Bone marrow (tissue), 2 donors: Measurements from ENCODE around the gene SESN3.
"Not testable (repeated sequence)": the region's sequence is repeated elsewhere in the genome, so short reads cannot be mapped to it uniquely, and the experiment has no call there.

ENCODE experiments used
- DNase-seq, 2 donors: peaks; one replicate each; lab custom pipeline; 2025; lab: John Stamatoyannopoulos, UW

The SESN3 gene

DNA sequence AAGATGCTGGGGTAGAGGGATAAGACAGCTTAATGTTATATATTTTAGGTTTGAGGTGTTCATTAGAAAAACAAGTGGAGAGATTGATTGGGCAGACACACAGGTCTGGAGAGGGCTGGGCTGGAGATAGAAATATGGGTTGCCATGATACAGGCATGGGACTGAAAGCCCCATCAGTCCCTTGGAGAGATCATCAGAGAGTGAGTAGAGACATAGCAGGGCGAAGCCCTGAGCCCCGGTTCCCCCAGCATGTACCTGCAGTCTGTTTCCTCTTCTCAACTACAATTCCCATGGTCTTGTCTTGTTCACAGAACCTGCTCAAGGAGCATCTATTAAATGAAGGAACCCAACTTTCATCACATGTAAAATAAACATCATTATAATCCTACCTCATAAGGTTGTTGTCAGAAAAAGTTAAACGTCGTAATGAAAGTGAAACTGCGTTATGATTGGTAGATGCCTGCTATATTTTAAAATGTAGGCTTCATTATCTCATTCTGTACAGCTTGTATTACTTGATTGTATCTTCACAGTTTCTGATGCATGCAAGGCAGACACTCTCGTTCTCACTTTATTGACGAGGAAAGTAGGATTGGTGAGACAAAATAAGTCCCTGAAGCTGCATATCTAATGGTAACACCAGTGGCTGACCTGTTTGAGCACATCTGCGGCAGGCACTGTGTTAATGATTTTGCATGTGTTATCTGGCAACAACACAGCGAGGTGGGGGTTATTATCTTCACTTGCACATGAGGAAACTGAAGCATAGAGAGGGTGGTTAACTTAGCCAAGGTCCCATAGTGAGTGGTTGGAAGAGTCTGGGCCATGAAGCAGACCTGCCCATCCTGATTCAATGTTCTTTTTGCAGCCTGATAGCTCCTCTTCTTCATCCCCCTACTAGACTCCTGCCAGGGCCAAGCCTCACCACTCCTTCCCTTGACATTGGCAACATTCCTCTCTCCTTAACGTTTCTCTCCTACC, 77.8 kb downstream of the SESN3 start:
- peak in 1 of 2 donors; percentile 50 for DNase-seq

DNA sequence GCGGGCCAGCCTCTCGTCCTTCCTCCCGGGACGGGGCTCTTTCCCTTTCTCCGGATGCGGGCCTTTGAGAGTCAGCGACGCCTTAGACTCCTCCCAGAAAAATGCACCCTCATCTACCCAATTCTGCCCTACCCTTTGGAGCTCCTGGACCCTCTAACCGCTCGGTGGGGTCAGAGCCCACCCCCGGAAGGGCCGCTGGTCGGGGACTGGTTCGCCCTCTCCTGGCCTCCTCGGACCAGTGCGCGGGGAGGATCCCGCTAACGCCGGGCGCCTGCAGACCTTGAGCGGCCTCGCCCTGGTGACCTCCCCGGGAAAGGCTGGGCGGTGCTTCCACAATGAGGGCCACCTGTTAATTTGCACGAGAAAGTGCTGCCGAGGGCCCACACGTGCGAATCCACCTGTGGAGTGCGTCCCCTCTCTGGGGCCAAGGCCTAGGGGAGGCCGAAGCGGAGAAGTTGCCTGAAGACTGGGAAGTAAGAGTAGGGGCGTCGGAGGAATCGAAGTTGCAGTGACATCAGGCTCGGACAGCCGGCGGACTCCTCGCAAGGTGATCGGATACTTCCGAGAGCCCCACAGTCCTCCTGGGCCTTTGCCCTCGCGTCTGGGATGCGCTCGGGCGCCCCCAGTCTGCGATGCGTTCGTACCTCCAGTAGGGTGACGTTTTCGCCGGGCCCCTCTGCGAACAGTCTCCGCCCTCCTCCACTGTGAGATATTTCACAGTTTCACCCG, 79.9 kb downstream of the SESN3 start:
- peak; percentile 80 to 91 for DNase-seq

DNA sequence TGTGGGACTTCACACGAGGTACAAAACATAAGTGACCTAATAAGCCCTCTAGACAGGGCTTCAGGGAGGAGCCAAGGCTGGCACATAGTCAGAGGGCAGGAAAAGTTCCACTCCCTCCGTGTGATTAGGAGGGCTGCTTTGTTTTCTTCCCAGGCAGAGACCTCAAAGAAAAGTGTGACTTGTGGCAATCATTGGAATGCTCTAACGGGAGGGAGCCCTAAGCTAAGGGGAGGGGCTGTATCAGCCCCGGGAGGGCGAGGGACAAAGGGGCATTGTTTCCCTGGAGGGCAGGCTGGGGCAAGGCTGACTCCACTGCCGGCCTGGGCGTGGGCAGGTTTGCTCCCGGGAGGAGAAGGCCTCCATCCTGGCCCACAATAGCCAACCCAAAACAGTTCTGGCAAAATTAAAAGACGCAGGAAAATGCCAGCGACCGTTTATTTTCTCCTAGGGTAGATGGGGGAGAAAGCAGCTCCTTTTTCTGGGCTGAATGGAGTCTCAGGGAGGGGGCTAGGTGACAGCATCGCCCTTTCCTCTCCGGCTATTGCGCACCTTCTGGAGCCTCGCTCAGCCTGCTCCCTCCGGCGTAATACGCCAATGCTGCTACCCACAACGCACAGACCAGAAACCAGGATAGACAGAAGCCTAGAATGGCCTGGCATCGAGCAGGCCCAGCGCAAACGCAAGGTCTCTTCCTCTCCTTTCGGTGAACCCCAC, 81.2 kb downstream of the SESN3 start:
- DNase-seq = no peak

DNA sequence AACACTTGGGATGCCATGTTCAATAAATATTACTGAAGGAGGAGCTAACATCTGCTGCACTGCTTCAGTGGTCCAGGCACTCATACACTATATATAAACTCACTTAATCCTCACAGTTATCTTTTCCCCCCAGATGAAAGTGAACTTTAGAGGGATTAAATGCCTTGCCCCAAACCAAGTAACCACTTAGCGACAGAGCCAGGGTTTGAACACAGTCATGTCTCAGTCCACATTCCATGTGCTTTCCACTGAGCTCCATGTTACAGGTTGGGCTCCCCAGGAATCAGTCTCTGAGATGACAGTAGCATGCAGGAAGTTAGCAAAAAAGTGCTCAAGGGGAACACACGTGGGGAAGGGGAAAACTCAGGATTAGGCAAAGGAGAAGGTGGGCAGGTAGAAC, 82.1 kb downstream of the SESN3 start:
- no peak for DNase-seq

DNA sequence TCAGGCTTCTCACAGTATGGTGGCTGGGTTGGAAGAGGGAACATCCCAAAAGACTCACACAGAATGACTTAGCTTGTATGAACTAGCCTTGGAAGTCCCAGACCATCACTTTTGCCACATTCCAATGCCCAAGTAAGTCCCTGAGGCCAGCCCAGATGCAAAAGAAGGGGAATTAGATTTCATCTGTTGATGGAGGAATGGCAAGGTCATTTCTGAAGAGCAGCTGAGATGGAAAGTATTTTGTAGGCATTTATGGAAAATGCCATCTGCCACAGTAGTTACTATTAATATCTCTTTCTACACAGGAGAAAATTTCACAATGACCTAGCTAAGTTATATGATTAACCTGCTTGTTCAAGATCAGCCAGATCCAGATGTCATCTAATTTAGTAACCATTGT, 82.6 kb downstream of the SESN3 start:
- DNase-seq = no peak

DNA sequence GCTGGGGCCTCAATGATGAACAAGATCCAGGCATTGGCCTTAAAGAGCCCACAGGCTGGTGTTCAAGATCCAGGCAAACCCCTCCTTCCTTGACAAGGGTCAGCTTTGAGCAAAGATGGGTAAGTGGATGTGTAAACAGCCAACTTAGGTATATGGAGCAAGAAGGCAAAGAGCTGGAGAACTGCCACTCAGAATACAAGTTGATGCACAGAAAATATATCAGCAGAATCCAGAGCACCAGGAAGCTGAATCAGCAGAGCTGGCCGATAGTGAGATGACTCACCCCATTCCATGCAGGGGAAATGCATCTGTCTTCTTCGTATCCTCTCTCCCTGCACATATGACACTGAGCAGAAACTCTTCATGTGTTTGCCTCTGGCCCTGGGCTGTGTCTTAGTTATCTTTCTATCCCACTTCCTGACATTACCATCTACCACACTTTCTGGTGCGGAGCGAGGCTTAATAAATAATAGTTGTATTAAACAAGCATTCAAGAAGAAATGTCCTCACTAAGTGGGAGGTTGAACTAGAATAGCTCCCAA, 83.6 kb downstream of the SESN3 start:
- peak in 1 of 2 donors; percentile 94 for DNase-seq

DNA sequence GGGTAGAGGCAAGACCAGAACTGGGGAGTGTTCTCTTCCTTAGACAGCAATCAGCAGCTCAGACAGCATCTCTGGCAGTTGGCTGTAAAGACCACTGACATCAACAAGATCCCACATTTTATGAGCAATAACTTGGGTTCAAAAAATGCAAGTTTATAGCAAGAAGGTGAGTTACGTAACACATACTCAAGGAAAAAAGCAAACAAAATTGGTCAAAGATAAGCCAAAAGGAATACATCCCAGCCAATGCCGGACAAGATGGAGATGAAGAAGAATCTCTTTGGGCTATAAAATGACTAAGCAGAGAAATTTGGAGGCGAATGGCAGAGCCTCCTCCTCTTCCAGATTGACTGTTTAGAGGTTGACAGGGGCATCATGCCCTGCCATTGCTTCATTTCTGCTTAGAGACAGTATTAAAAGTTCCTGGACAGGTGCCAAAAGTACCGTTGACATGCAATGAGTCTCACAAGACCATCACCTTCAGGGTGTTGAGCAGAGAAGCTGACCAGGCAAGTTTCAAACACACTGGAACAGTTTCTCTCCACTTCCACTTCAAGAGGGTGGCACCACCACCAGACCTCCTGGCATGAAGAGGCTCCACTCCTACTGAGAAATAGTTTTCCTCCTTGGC, 85.5 kb downstream of the SESN3 start:
- DNase-seq = no peak

DNA sequence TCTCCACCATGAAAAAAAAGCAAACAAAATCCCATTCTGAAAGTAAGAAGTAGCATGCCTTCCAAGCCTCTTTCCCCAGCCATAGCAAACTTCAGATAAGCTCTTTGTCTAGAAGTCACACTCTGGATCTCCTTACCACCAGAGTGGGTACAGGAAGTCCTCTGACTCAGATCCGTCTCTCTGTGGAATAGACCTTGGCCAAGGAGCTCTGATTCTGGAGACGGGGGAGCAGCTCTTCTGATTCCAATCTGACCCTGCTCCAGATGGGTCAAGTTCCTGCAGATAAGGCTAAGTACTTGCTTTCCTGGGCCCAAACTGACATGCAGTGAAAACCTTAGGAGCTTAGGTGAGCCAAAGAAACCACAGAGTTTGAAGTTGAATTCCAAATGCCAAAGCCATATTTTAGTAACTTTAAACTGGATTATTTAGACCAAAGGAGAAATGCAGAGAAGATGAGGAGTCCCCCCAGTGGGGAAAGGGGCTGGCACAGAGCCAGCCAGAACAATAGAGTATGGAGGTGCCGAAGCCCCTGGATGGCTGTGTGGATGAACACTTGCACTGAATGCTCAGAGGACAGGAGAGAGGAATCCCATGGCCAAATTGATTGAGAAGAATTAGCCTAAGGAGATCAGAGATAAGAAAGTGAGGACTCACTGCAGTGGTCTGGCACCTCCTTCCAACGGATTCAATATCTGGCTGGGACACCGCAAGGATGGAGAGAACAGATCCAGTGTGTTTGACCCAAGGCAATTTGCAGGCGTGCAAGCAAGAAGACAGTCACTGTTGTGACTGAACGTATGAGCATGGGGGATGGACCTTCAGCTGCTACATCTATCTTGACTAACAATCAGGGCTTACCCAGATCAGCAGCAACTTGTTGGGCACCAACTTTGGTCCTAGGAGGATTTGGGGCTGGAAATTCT, 86.4 kb downstream of the SESN3 start:
- no peak for DNase-seq

DNA sequence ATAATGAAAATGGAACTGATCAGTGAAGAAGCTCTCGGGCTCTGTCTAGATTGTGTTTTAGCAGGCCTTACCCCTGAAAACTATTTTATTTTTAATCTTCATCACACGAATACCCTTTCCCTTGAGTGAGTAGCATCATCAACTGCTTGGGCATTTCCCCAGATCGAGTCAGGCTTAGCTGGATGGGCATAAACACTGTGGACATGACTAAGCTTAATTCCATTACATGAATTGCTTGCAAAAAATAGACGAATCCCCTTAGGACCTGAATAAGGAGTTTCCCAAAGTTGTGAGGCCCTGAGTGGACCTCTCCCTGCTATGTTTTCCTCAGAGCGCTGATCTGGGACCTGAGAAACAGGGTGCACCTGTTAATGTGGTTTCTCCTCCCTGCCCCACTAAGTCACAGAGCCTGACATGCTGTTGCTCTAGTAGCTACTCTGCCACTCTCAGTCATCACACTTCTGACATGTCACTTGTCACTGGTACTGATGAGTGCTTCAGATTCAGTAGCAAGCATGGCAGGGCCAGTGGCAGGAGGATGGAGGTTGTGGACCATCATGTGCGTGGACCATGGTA, 87.8 kb downstream of the SESN3 start:
- no peak for DNase-seq

DNA sequence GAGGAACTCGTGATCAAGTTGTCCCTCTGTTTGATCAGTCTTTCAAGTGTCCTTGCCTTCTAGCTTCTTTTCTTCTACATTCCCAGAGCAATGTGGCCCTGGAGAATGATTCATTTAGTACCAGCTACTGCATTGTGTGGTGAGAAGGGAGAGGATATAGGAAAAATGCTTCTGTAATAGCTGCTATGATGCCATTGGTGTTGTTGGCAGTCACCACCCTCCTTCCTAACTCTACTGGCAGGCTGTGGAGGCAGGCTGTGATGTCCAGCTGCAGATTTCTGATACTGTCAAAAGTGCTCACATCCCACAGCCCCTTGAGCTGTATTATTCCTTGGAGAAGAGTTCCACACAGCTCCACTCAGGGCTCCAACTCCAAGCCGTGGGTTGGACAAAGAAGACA, 88.6 kb downstream of the SESN3 start:
- no peak for DNase-seq

DNA sequence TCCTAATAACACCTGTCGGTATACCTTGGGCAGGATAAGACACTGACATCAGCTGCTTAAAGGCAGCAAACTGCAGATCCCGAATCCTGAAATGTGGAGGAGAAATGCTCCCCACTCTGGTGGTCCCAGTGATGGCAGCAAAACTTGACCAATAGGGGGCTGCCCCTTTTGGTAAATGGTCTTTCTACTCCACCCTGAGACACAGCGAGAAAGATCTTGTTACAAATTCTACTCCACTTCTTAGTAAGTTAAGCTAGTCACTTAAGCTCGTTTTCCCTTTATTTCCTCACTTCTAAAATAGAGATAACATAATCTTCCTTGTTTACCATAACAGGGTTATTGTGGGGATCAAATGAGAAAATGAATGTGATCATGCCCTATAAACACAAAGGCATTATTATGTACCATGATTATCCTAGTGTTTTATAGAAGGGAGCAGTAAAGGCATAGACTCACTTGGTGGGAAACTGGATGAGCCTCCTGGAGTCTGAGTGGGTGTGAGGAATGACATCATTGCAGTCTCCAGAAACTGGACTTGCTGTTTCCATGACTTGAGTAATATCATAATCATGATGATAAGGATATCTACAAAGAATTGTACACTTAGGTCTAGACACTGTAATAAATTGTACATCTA, 90.5 kb downstream of the SESN3 start:
- DNase-seq = no peak

DNA sequence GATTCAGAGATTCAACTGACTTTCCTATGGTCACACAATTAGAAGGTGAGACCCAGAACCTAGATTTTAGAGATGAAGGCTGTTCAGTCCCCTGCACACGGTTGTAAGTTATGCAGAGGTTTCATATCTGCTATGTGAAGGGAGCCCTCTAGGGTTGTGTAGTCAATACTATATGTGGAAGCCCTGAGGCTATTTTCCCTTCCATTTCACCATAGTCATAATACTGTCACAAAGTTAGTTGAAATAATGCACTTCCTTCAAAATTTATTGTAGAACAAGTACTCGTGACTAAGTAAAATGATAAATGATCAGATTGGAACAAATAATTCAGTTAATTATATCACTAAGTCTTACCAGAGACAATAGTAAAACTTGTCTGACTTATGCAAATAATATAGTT, 92.6 kb downstream of the SESN3 start:
- peak in 1 of 2 donors; percentile 36 for DNase-seq

DNA sequence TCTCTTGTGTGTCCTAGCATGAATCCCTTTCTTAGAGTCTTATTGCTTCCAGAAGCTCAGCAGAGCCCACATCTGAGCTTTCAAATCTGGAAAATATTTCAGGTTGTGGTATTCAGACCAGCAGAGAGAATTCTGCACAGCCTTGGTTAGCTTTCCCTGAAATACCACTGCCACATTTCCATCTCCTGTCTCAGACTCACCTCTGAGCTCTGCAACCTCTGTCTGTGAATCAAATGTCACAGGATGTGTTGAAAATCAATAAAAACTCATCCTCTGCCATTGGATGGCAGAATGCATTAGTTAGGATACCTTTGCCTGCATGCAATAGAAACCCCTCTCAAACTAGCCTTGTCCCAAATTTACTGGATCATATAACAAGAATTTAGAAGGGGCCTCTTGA, 93.7 kb downstream of the SESN3 start:
- DNase-seq = no peak

DNA sequence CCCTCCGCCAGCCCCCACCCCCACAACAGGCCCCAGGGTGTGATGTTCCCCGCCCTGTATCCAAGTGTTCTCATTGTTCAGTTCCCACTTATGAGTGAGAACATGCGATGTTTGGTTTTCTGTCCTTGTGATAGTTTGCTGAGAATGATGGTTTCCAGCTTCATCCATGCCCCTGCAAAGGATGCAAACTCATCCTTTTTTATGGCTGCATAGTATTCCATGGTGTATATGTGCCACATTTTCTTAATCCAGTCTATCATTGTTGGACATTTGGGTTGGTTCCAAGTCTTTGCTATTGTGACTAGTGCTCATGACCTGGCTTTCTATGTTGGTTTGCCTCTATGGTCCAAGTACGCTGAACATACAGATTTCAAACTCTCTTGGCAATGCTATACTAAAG, 94.3 kb downstream of the SESN3 start:
- not testable (repeated sequence) for DNase-seq

DNA sequence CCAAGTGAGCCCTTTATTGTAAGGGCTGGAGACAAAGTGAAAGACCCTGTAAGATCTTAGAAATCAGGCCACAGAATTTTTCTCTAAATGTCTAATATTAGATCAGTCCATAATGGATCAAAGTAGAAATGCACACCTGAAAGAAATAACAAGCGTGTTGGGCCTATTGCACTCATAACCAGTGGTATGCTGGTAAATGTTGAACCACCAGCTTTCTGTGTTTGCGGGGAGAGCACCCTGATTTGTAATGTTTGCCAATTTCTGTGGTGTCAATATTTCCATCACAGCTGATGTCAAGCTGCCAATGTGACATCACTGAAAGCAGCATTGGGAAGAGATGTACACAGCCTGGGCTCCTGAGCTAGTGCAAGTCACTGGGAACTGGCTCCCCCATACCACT, 95.1 kb downstream of the SESN3 start:
- no peak for DNase-seq

DNA sequence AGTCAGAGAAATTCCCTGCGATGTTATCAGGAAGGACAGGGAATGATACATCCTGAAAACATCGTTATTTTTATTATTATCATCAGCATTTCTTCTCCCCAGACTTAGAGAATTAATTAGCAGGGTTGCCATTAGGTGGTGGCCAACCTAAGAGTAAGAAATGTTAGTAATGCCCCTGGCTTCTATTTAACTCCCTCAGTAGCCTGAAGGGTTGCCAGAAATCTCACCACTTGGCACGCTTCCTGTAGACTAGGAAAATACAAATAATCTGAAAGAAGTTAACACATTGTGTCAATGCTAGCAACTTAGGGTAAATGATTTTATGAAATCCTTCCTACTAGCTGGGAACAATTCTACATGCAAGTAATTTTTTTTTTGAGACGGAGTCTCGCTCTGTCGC, 95.8 kb downstream of the SESN3 start:
- no peak for DNase-seq

DNA sequence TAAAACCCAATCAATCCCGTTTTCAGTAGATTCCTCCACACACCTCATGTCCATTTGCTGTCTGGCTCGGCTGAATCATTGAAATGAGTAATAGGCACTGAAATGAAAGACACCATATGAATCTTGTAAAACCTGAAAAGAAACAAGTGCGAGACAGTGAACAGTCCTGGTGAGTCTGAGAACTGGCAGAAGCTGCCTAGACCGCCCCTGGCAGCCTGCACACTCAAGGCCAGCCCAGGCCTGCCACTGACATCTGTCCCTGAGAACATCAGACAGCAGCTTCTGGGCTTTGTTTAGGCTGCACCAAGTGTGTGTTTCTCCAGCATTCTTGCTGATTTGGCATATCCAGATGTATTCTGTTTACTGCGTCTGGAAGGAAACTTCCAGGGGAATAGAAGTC, 96.5 kb downstream of the SESN3 start:
- no peak for DNase-seq

DNA sequence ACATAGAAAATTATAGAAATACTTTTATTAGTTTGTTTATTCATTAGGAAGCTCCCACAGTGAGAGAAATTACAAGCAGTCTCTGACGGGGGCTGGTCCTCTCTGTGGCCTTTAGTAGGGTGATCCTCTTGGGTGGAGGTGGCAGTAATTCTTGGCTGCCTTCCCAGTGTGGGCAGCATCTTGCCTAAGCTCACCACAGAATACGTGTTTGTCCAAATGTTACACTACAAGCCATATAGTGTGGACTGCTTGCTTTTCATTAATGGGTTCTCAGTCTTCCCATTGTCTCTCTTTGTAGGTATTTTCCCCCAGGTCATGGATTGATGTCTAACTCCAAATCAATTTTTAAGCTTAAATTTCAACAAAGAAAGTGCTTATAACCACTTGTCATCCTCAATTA, 98.0 kb downstream of the SESN3 start:
- DNase-seq = no peak

DNA sequence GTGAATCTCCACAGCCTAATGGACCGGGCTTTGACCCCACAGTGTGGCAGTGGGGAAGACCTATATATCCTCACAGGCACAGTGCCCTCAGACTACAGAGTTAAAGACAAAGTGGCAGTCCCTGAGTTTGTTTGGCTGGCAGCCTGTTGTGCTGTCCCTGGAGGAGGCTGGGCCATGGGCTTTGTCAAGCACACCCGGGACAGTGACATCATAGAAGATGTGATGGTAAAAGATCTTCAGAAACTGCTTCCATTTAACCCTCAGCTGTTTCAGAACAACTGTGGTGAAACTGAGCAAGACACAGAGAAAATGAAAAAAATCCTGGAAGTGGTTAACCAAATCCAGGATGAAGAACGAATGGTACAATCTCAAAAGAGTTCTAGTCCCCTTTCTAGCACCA, 102.4 kb downstream of the SESN3 start:
- DNase-seq = no peak

DNA sequence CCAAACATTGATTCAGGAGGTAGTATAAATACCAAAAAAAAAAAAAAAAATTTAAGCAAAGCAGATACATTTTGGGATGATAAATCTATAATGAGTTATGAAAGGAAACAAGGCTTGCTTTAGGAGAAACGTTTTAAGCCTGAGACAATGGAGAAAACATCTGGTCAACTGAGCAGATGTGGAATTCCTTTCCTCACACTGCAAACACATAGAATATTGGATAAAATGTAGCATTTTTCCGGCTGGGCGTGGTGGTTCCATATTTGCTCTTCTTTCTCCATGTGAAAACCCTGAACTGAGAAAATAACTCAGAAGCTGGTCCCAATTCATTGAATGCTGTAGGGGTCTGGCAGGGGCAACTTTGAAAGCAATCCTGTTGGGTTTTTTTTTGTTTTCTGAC, 107.4 kb downstream of the SESN3 start:
- DNase-seq = no peak
